OCI-LY7 (cell line): ENCODE measurements around the gene KIAA0513.

ENCODE experiments used
- CTCF ChIP-seq: fragments of 200-600 bp; sonication (generic); conservative IDR thresholded peaks from 2 replicates; pipeline ENCODE4 v1.5.1; 2014; ENCODE audit warnings: mild to moderate bottlenecking, antibody characterized with exemption, low read length, moderate library complexity, mixed read lengths
- EZH2phosphoT487 ChIP-seq: fragments of 200-600 bp; sonication (generic); IDR thresholded peaks from 2 replicates; pipeline ENCODE4 v1.6.1; 2018; ENCODE audit warnings: low read depth, borderline replicate concordance, mild to moderate bottlenecking, mixed run types, antibody characterized with exemption, low read length, moderate library complexity, mixed read lengths

- TF ChIP-seq CTCF = no peak
- no peak for TF ChIP-seq EZH2phosphoT487
These were observed 62.6 kb downstream of the KIAA0513 start for GRCh38 chr16:85090181-85090580.
